Measurements from ENCODE around the gene KRTAP3-3. TPM values are rescaled to one million over a fixed set of nuclear protein-coding genes. Genes with fewer than 3 reads are reported as not detected.

KRTAP3-3 gene
- total RNA-seq, 1 experiment from 2014 or later: not detected

- Histone ChIP-seq H3K9ac (ENCODE audit: extremely low read depth, insufficient read length, low read length) (no peak overlapping the region), H3K23me2 (ENCODE audit: insufficient read length, low read depth, low read length, poor library complexity, severe bottlenecking) (no peaks in the 10 kb centered on the region), H3T11ph (ENCODE audit: low read length) (no peak overlapping the region), H4K5ac (ENCODE audit: insufficient read length, low read depth, low read length) (no peak overlapping the region), H3K4me2 (ENCODE audit: insufficient read depth, insufficient read length, low read length) (no peak overlapping the region), H2BK20ac (ENCODE audit: low read depth, low read length, poor library complexity, severe bottlenecking) (no peak overlapping the region), H2BK5ac (ENCODE audit: insufficient read length, low read length) (no peak overlapping the region), H2BK120ac (ENCODE audit: low read depth, low read length, poor library complexity, severe bottlenecking) (no peak overlapping the region), H3K4ac (ENCODE audit: low read depth, low read length) (no peak overlapping the region), H3K27ac (ENCODE audit: insufficient read length, low read depth, low read length) (no peak overlapping the region), H4K8ac (replicated peaks; ENCODE audit: insufficient read length, low read depth, low read length) (no peak overlapping the region), H3K79me1 (ENCODE audit: insufficient read depth, low read depth, low read length, poor library complexity, severe bottlenecking) (no peaks in the 10 kb centered on the region), H2BK12ac (ENCODE audit: insufficient read length, low read depth, low read length) (no peak overlapping the region), H3K9me3 (ENCODE audit: control insufficient read depth, low read depth, low read length) (no peaks in the 10 kb centered on the region), H3K27me3 (ENCODE audit: insufficient read depth, low read length) (no peaks in the 10 kb centered on the region), H4K20me1 (ENCODE audit: control insufficient read depth, insufficient read depth, insufficient read length) (no peaks in the 10 kb centered on the region), H2AK5ac (ENCODE audit: insufficient read length, low read length) (no peak overlapping the region), H3K4me1 (ENCODE audit: insufficient read depth, low read length) (no peaks in the 10 kb centered on the region), H4K91ac (ENCODE audit: insufficient read length, low read depth, low read length) (no peak overlapping the region), H3K56ac (ENCODE audit: insufficient read length, low read depth, low read length) (no peak overlapping the region), H3K18ac (ENCODE audit: insufficient read length, low read depth, low read length) (no peak overlapping the region), H2AFZ (ENCODE audit: low read length) (no peak overlapping the region), H3K23ac (ENCODE audit: insufficient read length, low read depth, low read length) (no peak overlapping the region), H2BK15ac (ENCODE audit: low read depth, low read length) (no peak overlapping the region), H3K79me2 (ENCODE audit: insufficient read depth, low read length) (no peaks in the 10 kb centered on the region), H3K14ac (ENCODE audit: insufficient read depth, low read length) (no peak overlapping the region)
- H3K9me3 Mint-ChIP-seq: no peaks in the 10 kb centered on the region
- peaks cover 0 to 2% of the 10 kb centered on the region in 2 experiments; a peak in 1 of 4 replicates for H3K4me1 Mint-ChIP-seq
- WGBS (ENCODE audit: extremely low coverage, insufficient read length, low lambda C conversion rate): no CpG with 5 or more reads among the region's 7 CpGs
- DNase-seq: no peak
- no peak overlapping the region for H3K4me3 Mint-ChIP-seq
- TF ChIP-seq CTCF (conservative IDR thresholded peaks at IDR 0.05): no peak
- H3K27ac Mint-ChIP-seq: no peak overlapping the region
- no peaks in the 10 kb centered on the region for H3K27me3 Mint-ChIP-seq (ENCODE audit: low read depth)
- no peaks in the 10 kb centered on the region for H3K36me3 Mint-ChIP-seq (ENCODE audit: insufficient read depth in 1 of 3, low read depth in 3 of 3)
These were observed 21.5 kb upstream of the KRTAP3-3 start for GRCh38 chr17:41015454-41015853.

All from H9 (cell line).